GM12865 (cell line): ENCODE results near the gene EXOC4.

Experiments used
- DNase-seq: peaks from one replicate; pipeline ENCODE4 v3.0.0; 2010; ENCODE audit warnings: low read depth
- H3K4me3 ChIP-seq: 2 replicates; pipeline ENCODE4 v1.5.1; 2011; ENCODE audit warnings: mild to moderate bottlenecking, low read depth, low read length, control low read depth
- CTCF ChIP-seq: IDR thresholded peaks from 2 replicates; pipeline ENCODE4 v1.5.1; 2011; ENCODE audit warnings: low read length, control low read depth, low read depth, inconsistent platforms; ENCODE audit not compliant: insufficient read depth; ENCODE audit errors: missing control alignments

Gene EXOC4

GRCh38 chr7:133587903-133588302, 335.0 kb downstream of the EXOC4 start:
- TF ChIP-seq CTCF: no peak
- H3K4me3 ChIP-seq: no peak overlapping the region
- DNase-seq: no peak

GRCh38 chr7:133590795-133591194, 337.9 kb downstream of the EXOC4 start:
- no peak for TF ChIP-seq CTCF
- no peak for DNase-seq
- no peak overlapping the region for H3K4me3 ChIP-seq

- TF ChIP-seq CTCF: no peak
- DNase-seq: no peak
- H3K4me3 ChIP-seq: no peak overlapping the region
These were observed 338.9 kb downstream of the EXOC4 start for GRCh38 chr7:133591704-133592340.

GRCh38 chr7:133593561-133593960, 340.7 kb downstream of the EXOC4 start:
- no peak for DNase-seq
- TF ChIP-seq CTCF: no peak
- no peak overlapping the region for H3K4me3 ChIP-seq

GRCh38 chr7:133601617-133602016, 348.7 kb downstream of the EXOC4 start:
- H3K4me3 ChIP-seq: no peak overlapping the region
- no peak for TF ChIP-seq CTCF
- DNase-seq: no peak

- no peak overlapping the region for H3K4me3 ChIP-seq
- DNase-seq: no peak
- no peak for TF ChIP-seq CTCF
These were observed 349.4 kb downstream of the EXOC4 start for GRCh38 chr7:133602291-133602690.

- no peak overlapping the region for H3K4me3 ChIP-seq
- no peak for TF ChIP-seq CTCF
- DNase-seq: no peak
These were observed 354.1 kb downstream of the EXOC4 start for GRCh38 chr7:133606991-133607390.
